ENCODE measurements around the gene EDIL3.

- no peak for TF ChIP-seq CTCF (conservative IDR thresholded peaks at IDR 0.05; ENCODE audit: low read length)
- TF ChIP-seq EZH2phosphoT487 (IDR thresholded peaks at IDR 0.05; ENCODE audit: borderline replicate concordance, low read depth, low read length) = no peak
These were observed 417.3 kb downstream of the EDIL3 start for GRCh38 chr5:83967417-83967816.
